ENCODE results near the gene SLC6A3.

The SLC6A3 gene

GRCh38 chr5:1404062-1404461 lies 41.2 kb downstream of the SLC6A3 start:
- no peak for DNase-seq

- DNase-seq: no peak
Observed at GRCh38 chr5:1402611-1403255, 42.5 kb downstream of the SLC6A3 start.

GRCh38 chr5:1401536-1402138 lies 43.6 kb downstream of the SLC6A3 start:
- DNase-seq: no peak

GRCh38 chr5:1400936-1401335 lies 44.3 kb downstream of the SLC6A3 start:
- DNase-seq: no peak

GRCh38 chr5:1400211-1400855 lies 44.9 kb downstream of the SLC6A3 start:
- no peak for DNase-seq

GRCh38 chr5:1399737-1400136 lies 45.5 kb downstream of the SLC6A3 start:
- DNase-seq: no peak

- no peak for DNase-seq
Observed at GRCh38 chr5:1396293-1396816, 48.9 kb downstream of the SLC6A3 start.

- no peak for DNase-seq
Observed at GRCh38 chr5:1394881-1395860, 50.1 kb downstream of the SLC6A3 start.

GRCh38 chr5:1393571-1394501 lies 51.4 kb downstream of the SLC6A3 start:
- DNase-seq: no peak

- no peak for DNase-seq
Observed at GRCh38 chr5:1392801-1393565, 52.3 kb downstream of the SLC6A3 start.

GRCh38 chr5:1392261-1392660 lies 53.0 kb downstream of the SLC6A3 start:
- no peak for DNase-seq

GRCh38 chr5:1391691-1392090 lies 53.5 kb downstream of the SLC6A3 start:
- no peak for DNase-seq

GRCh38 chr5:1390861-1391600 lies 54.2 kb downstream of the SLC6A3 start:
- DNase-seq: no peak

GRCh38 chr5:1390333-1390732 lies 54.9 kb downstream of the SLC6A3 start:
- no peak for DNase-seq

GRCh38 chr5:1388383-1388967 lies 56.8 kb downstream of the SLC6A3 start:
- DNase-seq: no peak

GRCh38 chr5:1387876-1388275 lies 57.4 kb downstream of the SLC6A3 start:
- DNase-seq: no peak

- DNase-seq: no peak
Observed at GRCh38 chr5:1387059-1387755, 58.0 kb downstream of the SLC6A3 start.

GRCh38 chr5:1386274-1386717 lies 58.9 kb downstream of the SLC6A3 start:
- DNase-seq: peak; percentile 66
